LoVo (cell line): Measurements from ENCODE around the gene BAZ1A.

Source experiments
- DNase-seq: peaks from one replicate; pipeline ENCODE4 v3.0.0-alpha.2; 2016; ENCODE audit warnings: low spot score

BAZ1A gene, protein sequence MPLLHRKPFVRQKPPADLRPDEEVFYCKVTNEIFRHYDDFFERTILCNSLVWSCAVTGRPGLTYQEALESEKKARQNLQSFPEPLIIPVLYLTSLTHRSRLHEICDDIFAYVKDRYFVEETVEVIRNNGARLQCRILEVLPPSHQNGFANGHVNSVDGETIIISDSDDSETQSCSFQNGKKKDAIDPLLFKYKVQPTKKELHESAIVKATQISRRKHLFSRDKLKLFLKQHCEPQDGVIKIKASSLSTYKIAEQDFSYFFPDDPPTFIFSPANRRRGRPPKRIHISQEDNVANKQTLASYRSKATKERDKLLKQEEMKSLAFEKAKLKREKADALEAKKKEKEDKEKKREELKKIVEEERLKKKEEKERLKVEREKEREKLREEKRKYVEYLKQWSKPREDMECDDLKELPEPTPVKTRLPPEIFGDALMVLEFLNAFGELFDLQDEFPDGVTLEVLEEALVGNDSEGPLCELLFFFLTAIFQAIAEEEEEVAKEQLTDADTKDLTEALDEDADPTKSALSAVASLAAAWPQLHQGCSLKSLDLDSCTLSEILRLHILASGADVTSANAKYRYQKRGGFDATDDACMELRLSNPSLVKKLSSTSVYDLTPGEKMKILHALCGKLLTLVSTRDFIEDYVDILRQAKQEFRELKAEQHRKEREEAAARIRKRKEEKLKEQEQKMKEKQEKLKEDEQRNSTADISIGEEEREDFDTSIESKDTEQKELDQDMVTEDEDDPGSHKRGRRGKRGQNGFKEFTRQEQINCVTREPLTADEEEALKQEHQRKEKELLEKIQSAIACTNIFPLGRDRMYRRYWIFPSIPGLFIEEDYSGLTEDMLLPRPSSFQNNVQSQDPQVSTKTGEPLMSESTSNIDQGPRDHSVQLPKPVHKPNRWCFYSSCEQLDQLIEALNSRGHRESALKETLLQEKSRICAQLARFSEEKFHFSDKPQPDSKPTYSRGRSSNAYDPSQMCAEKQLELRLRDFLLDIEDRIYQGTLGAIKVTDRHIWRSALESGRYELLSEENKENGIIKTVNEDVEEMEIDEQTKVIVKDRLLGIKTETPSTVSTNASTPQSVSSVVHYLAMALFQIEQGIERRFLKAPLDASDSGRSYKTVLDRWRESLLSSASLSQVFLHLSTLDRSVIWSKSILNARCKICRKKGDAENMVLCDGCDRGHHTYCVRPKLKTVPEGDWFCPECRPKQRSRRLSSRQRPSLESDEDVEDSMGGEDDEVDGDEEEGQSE (N-terminal part only)

DNA sequence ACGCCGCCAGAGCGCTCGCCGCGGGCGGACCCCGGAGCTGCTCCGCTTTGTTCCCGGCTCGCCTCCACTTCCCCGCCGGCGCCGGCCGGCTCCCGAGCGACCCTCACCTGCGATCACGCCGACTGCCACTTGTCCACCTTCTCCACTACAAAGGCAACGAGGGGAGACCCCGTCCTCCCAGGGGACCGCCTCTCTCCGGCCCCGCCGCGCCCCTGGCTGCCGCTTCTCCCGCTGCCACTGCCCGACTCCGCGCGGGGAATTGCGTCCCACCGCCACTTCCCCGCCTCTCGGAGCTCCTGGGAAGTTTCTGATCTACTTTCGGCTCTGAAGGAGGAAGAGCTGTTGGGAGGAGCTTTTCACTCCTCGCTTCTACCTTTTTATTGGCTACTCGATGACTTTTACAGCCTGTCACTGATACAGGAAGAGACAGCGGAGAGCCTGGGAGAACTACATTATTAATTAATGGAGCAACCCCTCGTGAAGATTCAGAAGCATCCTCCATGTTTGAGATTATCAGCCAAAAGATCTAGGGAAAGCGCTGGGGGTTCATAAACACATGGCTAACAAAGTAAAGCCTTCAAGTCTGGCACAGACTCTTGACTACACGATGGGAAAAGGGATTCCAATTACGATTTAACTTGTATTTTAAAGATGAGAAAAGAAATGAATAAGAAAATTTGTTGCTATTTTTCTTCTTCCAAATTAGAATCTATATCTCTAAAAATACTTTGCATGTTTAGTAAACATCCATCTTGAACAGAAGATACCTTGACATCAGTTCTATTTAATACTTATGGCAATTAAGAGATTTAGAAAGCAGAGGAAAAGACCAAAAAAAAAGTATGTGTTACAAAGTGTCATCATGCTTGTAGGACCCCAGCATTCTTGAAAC, at the start of gene BAZ1A:
Gene BAZ1A (minus strand): TSS at position 330 of the 892 bp plus-strand sequence. CDS start 756 bp downstream, outside the sequence.
- DNase-seq = peak; percentile 89

- DNase-seq = no peak
Measured at GRCh38 chr14:34920339-34920738, 45.2 kb upstream of the BAZ1A start.

DNA sequence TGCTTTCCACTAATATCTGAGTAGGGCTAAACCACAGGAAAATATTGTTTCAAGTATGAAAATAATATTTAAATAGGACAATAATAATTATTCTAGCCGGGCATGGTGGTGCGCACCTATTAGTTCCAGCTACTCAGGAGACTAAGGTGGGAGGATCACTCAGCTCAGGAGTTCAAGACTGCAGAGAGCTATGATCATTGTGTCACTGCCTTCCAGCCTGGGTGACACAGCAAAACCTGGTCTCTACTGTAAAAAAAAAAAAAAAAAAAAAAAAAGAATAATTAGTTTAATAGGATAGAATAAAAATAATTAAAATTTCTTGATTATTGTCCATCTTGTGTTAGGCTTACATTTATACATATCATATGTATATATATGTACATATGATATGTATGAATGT, 38.5 kb upstream of the BAZ1A start:
- no peak for DNase-seq

- no peak for DNase-seq
Measured at GRCh38 chr14:34912966-34913365, 37.8 kb upstream of the BAZ1A start.

- DNase-seq = no peak
Measured at GRCh38 chr14:34912182-34912581, 37.0 kb upstream of the BAZ1A start.

- DNase-seq = peak; percentile 27
Measured at GRCh38 chr14:34911209-34912150, 36.3 kb upstream of the BAZ1A start.

GRCh38 chr14:34906287-34906686, 31.1 kb upstream of the BAZ1A start:
- no peak for DNase-seq

DNA sequence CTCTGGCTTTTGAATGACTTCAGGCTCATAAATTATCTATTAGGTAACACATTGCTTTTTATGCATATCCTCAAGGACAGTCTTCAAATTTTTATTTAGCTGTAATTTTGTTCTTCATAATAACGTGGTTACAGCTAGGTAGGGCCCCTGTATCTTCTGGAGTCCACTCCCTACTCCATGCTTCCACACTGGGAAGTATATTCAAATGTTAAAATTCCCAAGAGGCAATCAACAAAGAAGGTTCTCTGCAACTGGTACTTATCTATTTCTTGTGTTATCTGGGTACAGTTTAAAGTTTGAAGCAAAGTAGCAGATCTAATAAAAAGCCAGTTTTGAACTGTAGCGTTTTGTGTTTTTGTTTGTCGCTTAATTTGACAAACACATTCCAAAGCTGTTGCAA, 20.1 kb upstream of the BAZ1A start:
- DNase-seq = no peak

DNA sequence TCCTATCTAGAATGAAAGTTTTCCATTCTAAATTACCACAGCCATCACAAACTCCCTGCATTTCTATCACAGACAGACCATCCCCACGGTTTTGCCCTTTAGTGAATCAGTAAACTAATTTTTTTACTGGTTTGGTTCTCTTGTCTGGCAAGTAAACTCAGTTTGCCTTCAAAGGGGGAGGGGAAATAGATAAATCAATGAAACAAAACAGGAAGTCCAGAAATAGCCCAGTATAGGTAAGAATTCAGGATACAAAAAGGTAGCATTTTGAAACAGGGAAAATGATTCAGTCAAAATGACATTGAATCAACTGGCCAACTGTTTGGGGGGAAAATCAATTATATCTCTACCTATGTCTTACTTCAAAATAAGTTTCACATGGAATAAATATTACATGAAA, 15.8 kb upstream of the BAZ1A start:
- DNase-seq = no peak

DNA sequence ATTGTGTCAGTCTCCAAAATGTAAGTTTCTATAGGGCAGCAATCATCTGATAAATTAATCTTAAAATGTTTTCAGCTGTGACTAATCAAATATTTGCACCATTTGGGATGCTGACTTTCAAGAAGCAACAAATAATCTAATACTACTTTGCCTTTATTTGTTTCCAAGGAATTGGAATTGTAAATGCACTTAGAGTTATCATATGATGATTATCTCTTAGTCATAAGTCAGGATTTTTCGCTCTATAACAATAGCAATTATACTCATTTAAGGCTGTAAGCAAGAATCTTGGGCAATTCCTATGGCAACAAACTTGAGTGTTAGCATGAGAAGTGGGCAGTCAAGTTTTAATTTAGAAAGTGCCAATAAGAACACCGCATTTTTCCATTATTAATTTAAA, 13.0 kb upstream of the BAZ1A start:
- DNase-seq = no peak

GRCh38 chr14:34883954-34884353, 8.8 kb upstream of the BAZ1A start:
- DNase-seq = no peak

- peak; percentile 30 for DNase-seq
Measured at GRCh38 chr14:34874386-34875030, 652 bp downstream of the BAZ1A start.

- DNase-seq = peak; percentile 81
Measured at GRCh38 chr14:34873589-34874385, 1.4 kb downstream of the BAZ1A start.

- no peak for DNase-seq
Measured at GRCh38 chr14:34872822-34873588, 2.2 kb downstream of the BAZ1A start.

DNA sequence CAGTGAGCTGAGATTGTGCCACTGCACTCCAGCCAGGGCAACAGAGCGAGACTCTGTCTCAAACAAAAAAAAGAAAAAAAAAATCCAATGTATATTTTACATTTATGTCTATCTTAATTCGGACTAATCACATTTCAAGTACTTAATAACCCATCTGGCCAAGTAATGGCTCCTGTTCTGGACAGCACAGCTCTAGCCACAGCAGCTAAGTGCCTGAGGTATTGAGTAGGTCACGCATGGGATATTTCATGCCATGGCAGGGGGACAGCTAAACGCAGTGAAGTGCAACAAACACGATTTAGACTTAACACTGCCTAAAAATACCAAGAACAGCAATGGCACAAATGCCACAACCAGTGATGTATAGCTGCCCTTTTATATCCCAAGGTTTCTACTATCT, 8.0 kb downstream of the BAZ1A start:
- DNase-seq = no peak

DNA sequence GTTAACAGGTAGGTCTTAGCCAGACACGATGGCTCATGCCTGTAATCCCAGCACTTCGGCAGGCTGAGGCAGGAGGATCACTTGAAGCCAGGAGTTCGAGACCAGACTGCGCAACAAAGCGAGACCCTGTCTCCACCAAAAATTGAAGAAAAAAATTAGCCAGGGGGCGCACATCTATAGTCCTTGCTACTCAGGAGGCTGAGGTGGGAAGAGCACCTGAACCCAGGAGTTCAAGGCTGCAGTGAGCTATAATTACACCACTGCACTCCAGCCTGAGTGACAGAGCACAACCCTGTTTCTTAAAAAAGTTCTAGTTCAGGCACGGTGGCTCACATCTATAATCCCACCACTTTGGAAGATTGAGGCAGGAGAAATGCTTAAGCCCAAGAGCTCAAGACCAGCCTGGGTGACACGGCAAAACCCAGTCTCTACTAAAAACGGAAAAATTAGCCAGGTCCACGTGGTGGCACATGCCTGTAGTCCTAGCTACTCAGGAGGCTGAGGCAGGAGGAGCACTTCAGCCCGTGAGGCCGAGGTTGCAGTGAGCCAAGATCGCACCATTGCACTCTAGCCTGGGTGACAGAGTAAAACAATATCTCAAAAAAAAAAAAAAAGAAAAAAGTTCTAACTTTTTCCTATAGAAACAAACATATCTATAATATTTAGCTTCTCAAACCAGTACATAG, 9.1 kb downstream of the BAZ1A start:
- no peak for DNase-seq

GRCh38 chr14:34863844-34864243, 11.3 kb downstream of the BAZ1A start:
- DNase-seq = no peak
